Prostate gland (tissue), 2 donors: ENCODE data around the gene PAQR6. TPM values are rescaled to one million over a fixed set of nuclear protein-coding genes. Genes with fewer than 3 reads are reported as not detected.

Source experiments
- DNase-seq: peaks from one replicate; pipeline ENCODE4 v3.0.0-alpha.2; 2019; ENCODE audit warnings: low spot score
- H3K27ac ChIP-seq, 2 donors: fragments of 200-600 bp; sonication (generic); 2 replicates each; pipeline ENCODE4 v1.5.1; 2017 to 2019
- H3K27me3 ChIP-seq: fragments of 200-600 bp; sonication (generic); replicated peaks from 2 replicates; pipeline ENCODE4 v1.5.1; 2019; ENCODE audit not compliant: insufficient read depth
- H3K36me3 ChIP-seq, 2 donors: fragments of 200-600 bp; sonication (generic); 1 replicate in 1 of 2; 2 replicates in 1 of 2; pipeline versions ENCODE4 v1.5.1 to v1.8.1; 2017 to 2019
- H3K4me1 ChIP-seq: fragments of 200-600 bp; sonication (generic); replicated peaks from 2 replicates; pipeline ENCODE4 v1.5.1; 2019
- H3K4me3 ChIP-seq, 2 donors: fragments of 200-600 bp; sonication (generic); 2 replicates each; pipeline ENCODE4 v1.5.1; 2017 to 2019
- H3K9me3 ChIP-seq: fragments of 200-600 bp; sonication (generic); 2 replicates; pipeline ENCODE4 v1.5.1; 2017
- POLR2A ChIP-seq: fragments of 450-650 bp; IDR thresholded peaks from one replicate; pipeline ENCODE4 v1.6.1; 2016; ENCODE audit warnings: antibody characterized with exemption, mild to moderate bottlenecking
- POLR2AphosphoS5 ChIP-seq: sonication (generic); formaldehyde crosslinking; IDR thresholded peaks from one replicate; pipeline ENCODE4 v1.6.1; 2017; ENCODE audit warnings: antibody characterized with exemption
- WGBS: methylation state at CpG from one replicate; pipeline ENCODE4 v1.1.5; 2018; 5-methylcytosine and 5-hydroxymethylcytosine counted together
- intact Hi-C: fragments of 100-400 bp; cut with DNase I; formaldehyde crosslinking; loops from one replicate; pipeline ENCODE4 v1.14.2; 2022
- total RNA-seq, 2 donors: library from RNA; depleted of rRNA; stranded (reverse); fragments of >200 nt; gene quantifications; one replicate each; pipeline ENCODE4 v1.1.0, GENCODE V29; 2016
- TF ChIP-seq, protein P1 (sequence below), 4 experiments: fragments of 200-600 bp in 2 of 4; fragments of 450-650 bp in 2 of 4; sonication (generic) in 2 of 4; IDR thresholded peaks; 1 replicate in 3 of 4; 2 replicates in 1 of 4; pipeline ENCODE4 v1.5.1; 2016 to 2019; ENCODE audit warnings: antibody characterized with exemption in 4 of 4, mild to moderate bottlenecking in 2 of 4, moderate library complexity in 2 of 4

The PAQR6 gene
- total RNA-seq, 2 donors from 2014 or later = 2.8 to 8.6 TPM

GRCh38 chr1:156229809-156230472 lies 17.9 kb downstream of the PAQR6 start:
- WGBS = 71% methylated on average over 11 of the region's 11 CpGs
- H3K4me3 ChIP-seq = no peak overlapping the region
- H3K27me3 ChIP-seq = no peaks in the 10 kb centered on the region
- no peaks in the 10 kb centered on the region for H3K9me3 ChIP-seq
- no peak overlapping the region for H3K27ac ChIP-seq
- H3K36me3 ChIP-seq = no peaks in the 10 kb centered on the region
- TF ChIP-seq, protein P1, sequence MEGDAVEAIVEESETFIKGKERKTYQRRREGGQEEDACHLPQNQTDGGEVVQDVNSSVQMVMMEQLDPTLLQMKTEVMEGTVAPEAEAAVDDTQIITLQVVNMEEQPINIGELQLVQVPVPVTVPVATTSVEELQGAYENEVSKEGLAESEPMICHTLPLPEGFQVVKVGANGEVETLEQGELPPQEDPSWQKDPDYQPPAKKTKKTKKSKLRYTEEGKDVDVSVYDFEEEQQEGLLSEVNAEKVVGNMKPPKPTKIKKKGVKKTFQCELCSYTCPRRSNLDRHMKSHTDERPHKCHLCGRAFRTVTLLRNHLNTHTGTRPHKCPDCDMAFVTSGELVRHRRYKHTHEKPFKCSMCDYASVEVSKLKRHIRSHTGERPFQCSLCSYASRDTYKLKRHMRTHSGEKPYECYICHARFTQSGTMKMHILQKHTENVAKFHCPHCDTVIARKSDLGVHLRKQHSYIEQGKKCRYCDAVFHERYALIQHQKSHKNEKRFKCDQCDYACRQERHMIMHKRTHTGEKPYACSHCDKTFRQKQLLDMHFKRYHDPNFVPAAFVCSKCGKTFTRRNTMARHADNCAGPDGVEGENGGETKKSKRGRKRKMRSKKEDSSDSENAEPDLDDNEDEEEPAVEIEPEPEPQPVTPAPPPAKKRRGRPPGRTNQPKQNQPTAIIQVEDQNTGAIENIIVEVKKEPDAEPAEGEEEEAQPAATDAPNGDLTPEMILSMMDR (IDR thresholded peaks at IDR 0.05) = no peak
- TF ChIP-seq POLR2AphosphoS5 (no peak), POLR2A (no peak)
- DNase-seq = no peak
- no peaks in the 10 kb centered on the region for H3K4me1 ChIP-seq
- intact Hi-C loops = loop anchor here (5.0 kb wide), 2 partner anchors 83 to 138 kb away; no protein-coding TSS in a partner anchor

- H3K27me3 ChIP-seq = no peaks in the 10 kb centered on the region
- no peak for TF ChIP-seq POLR2A
- TF ChIP-seq POLR2AphosphoS5 = no peak
- TF ChIP-seq, protein P1 (IDR thresholded peaks at IDR 0.05) = no peak
- intact Hi-C loops = loop anchor here (5.0 kb wide), 2 partner anchors 81 to 136 kb away; no protein-coding TSS in a partner anchor
- H3K9me3 ChIP-seq = no peaks in the 10 kb centered on the region
- H3K36me3 ChIP-seq = no peaks in the 10 kb centered on the region
- no peak for DNase-seq
- WGBS = 78% methylated on average over 7 of the region's 7 CpGs
- no peaks in the 10 kb centered on the region for H3K4me1 ChIP-seq
- no peak overlapping the region for H3K27ac ChIP-seq
- H3K4me3 ChIP-seq = no peak overlapping the region
Observed at GRCh38 chr1:156228501-156228900, 19.4 kb downstream of the PAQR6 start.

DNA sequence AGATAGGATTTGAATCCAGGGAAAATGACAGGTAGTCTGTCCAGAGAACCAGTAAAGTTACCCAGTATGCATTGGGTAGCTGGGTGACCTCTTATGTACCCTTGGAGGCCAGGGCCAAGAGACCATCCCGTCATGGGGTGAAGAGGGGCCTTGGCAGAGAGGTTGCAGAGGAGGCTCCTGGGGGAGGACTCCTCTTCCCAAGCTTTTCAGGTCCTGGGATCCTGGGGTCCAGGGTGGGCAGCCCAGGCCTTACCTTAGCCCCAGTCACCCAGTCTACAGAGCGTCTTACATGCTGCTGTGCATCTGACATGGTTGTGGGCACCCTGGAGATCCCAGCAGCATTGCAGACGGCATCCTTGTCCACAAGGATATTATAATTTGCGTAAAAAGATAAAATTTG lies 21.1 kb downstream of the PAQR6 start:
- WGBS = 82% methylated on average over 4 of the region's 4 CpGs
- TF ChIP-seq POLR2AphosphoS5 (no peak), POLR2A (no peak)
- TF ChIP-seq, protein P1 (IDR thresholded peaks at IDR 0.05) = no peak
- DNase-seq = no peak
- Histone ChIP-seq H3K27ac (no peak overlapping the region), H3K4me1 (no peaks in the 10 kb centered on the region), H3K9me3 (no peaks in the 10 kb centered on the region), H3K27me3 (no peaks in the 10 kb centered on the region), H3K36me3 (no peaks in the 10 kb centered on the region), H3K4me3 (no peak overlapping the region)
- intact Hi-C loops = loop anchor here (5.0 kb wide), 2 partner anchors 79 to 134 kb away; no protein-coding TSS in a partner anchor

GRCh38 chr1:156226116-156226538 lies 21.7 kb downstream of the PAQR6 start:
- Histone ChIP-seq H3K27me3 (no peaks in the 10 kb centered on the region), H3K36me3 (peaks cover 0 to 4% of the 10 kb centered on the region in 2 donors), H3K27ac (no peak overlapping the region), H3K4me3 (no peak overlapping the region), H3K9me3 (no peaks in the 10 kb centered on the region), H3K4me1 (no peaks in the 10 kb centered on the region)
- intact Hi-C loops = loop anchor here (5.0 kb wide), 2 partner anchors 79 to 134 kb away; no protein-coding TSS in a partner anchor
- no peak for TF ChIP-seq POLR2A
- TF ChIP-seq, protein P1 (IDR thresholded peaks at IDR 0.05) = no peak
- no peak for TF ChIP-seq POLR2AphosphoS5
- 71% methylated on average over 2 of the region's 2 CpGs for WGBS
- DNase-seq = no peak

DNA sequence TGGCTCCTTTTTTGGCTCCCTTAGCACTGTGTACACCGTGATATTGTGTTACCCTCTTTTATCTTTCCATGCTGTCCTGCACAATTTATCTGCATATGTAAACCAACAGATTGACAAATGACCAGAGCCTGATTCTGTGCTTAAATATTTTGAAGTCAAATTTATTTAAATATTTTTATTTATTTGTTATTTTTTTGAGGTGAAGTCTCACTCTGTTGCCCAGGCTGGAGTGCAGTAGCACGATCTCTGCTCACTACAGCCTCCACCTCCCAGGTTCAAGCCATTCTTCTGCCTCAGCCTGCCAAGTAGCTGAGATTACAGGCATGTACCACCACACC lies 22.2 kb downstream of the PAQR6 start:
- 14% methylated on average over 2 of the region's 2 CpGs for WGBS
- Histone ChIP-seq H3K4me1 (no peaks in the 10 kb centered on the region), H3K36me3 (peaks cover 0 to 4% of the 10 kb centered on the region in 2 donors), H3K4me3 (no peak overlapping the region), H3K27ac (no peak overlapping the region), H3K27me3 (no peaks in the 10 kb centered on the region), H3K9me3 (no peaks in the 10 kb centered on the region)
- TF ChIP-seq POLR2AphosphoS5 (no peak), POLR2A (no peak)
- TF ChIP-seq, protein P1 (IDR thresholded peaks at IDR 0.05) = no peak
- no peak for DNase-seq
- intact Hi-C loops = loop anchor here (5.0 kb wide), 2 partner anchors 78 to 133 kb away; no protein-coding TSS in a partner anchor
